ENCODE results near the gene PLXND1.

- TF ChIP-seq ZNF274 (IDR thresholded peaks at IDR 0.05; ENCODE audit: low read depth, low read length) (no peak), YY1 (IDR thresholded peaks at IDR 0.05; ENCODE audit: insufficient read depth, insufficient read length) (no peak), SUZ12 (IDR thresholded peaks at IDR 0.05; ENCODE audit: extremely low read depth, insufficient read depth, insufficient read length) (no peak)
Observed at GRCh38 chr3:129625072-129625874, 18.8 kb upstream of the PLXND1 start.

Data from NT2/D1 (cell line).